22Rv1 (cell line): ENCODE measurements around the gene ANO2.

ENCODE experiments used
- H3K27ac ChIP-seq: fragments of 450-650 bp; 2 replicates; pipeline ENCODE4 v1.5.1; 2017
- ZFX ChIP-seq: fragments of 450-650 bp; IDR thresholded peaks from 2 replicates; pipeline ENCODE4 v1.6.1; 2017; ENCODE audit warnings: antibody characterized with exemption, borderline replicate concordance
- TF ChIP-seq, protein P1 (sequence below): fragments of 450-650 bp; IDR thresholded peaks from 2 replicates; pipeline ENCODE4 v1.5.1; 2017; ENCODE audit warnings: mild to moderate bottlenecking

Gene ANO2

DNA sequence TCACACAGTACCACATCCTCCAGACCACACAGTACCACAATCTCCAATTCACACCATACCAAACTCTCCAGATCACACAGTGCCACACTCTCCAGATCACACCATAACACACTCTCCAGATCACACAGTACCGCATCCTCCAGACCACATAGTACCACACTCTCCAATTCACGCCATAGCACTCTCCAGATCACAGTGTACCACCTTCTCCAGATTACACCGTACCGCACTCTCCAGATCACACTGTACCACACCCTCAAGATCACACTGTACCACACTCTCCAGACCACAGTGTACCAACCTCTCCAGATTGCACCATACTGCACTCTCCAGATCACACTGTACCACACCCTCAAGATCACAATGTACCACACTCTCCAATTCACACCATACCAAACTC is 328.2 kb downstream of the ANO2 start:
- TF ChIP-seq ZFX, result no peak
- TF ChIP-seq, protein P1, sequence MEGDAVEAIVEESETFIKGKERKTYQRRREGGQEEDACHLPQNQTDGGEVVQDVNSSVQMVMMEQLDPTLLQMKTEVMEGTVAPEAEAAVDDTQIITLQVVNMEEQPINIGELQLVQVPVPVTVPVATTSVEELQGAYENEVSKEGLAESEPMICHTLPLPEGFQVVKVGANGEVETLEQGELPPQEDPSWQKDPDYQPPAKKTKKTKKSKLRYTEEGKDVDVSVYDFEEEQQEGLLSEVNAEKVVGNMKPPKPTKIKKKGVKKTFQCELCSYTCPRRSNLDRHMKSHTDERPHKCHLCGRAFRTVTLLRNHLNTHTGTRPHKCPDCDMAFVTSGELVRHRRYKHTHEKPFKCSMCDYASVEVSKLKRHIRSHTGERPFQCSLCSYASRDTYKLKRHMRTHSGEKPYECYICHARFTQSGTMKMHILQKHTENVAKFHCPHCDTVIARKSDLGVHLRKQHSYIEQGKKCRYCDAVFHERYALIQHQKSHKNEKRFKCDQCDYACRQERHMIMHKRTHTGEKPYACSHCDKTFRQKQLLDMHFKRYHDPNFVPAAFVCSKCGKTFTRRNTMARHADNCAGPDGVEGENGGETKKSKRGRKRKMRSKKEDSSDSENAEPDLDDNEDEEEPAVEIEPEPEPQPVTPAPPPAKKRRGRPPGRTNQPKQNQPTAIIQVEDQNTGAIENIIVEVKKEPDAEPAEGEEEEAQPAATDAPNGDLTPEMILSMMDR, result no peak
- no peak overlapping the region for H3K27ac ChIP-seq

DNA sequence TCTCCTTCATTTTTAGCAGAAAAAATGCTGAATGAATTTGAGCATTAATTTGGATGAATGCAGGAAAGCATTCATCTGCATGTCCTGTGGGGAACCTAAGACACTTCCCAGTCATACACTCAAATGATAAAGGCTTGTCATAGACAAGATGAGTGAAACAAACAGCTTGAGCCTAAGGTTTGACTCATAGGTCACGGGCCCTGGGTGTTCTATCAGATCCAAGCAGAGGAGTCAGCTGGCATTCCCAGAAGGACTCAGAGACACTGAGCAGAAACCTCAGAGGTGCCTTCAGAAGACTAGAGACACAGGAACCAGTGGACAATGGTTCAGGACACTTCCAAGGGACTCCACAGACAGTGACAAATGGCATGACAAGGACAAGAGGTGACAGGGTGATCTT is 329.3 kb downstream of the ANO2 start:
- TF ChIP-seq, protein P1, result no peak
- TF ChIP-seq ZFX, result no peak
- no peak overlapping the region for H3K27ac ChIP-seq

DNA sequence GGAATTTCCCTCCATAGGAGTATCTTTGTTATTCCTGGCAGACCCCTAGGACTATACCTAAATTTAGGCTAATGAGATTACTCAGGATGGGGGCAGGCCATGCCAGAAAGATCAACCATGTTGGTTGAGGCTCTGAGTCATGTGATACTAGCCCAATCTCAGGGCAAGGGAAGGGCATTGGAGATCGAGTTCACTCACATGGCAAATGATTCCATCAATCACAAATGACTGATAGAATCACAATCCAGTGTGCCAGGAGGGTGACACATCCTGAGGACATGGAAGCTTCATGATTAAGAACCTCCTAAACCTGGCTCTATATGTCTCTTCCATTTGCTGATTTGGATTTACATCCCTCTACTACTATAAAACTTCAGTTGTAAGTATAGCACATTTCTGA is 330.8 kb downstream of the ANO2 start:
- H3K27ac ChIP-seq, result no peak overlapping the region
- TF ChIP-seq, protein P1, result no peak
- no peak for TF ChIP-seq ZFX

DNA sequence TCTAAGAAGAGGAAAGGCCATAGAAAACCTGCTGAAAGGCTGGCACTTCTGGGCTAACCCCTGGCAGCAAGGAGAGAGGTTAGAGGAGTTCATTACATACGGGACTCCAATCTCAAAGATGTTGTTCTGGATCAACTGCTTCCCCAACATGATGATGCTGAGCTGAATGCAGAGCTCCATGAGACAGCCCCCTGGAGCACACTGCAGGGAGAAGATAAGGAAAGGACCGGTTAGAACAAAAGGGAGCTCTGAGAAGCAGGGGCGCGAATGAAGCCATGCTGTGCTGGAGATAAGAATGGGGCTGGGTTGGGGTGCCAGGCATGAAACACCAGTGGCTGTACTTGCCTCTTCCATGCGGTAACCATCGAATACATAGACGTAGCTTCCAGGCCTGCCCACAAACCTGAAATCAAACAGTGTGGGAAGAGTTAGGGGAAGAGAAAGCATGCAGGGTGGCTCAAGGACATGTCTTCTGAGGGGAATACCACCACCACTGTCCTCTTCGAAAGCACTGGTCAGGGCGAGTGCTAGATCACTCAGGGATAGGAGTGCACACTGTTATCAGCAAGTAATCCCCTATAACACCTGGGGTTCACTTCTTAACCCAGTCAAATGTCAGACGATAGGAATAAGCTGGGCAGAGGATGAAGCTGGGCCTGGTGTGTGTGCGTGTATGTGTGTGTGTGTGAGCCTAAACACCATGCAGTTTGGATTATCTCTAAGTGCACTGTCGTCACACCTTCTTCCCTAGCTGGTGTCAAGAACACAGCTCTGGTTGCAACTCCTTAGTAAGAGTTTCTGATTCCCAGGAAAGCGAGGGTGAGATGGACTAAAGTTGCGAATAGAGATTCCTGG is 332.3 kb downstream of the ANO2 start:
- no peak overlapping the region for H3K27ac ChIP-seq
- TF ChIP-seq, protein P1, result no peak
- no peak for TF ChIP-seq ZFX

DNA sequence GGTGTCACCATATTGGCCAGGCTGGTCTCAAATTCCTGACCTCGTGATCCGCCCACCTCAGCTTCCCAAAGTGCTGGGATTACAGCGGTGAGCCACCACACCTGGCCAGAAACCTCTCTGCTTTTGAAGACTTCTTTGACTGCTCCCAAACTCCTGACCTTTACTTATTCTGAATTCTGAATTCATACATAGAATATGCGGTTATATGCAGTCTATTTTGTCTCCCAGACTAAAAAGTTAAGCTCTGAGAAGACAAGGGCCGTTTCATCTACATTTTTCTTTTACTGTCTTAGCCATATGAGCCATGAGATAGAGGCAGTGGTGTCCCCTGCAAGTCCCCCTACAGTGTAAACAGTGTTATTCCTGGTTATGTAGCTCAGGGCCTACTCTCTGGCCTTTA is 333.9 kb downstream of the ANO2 start:
- TF ChIP-seq, protein P1, result no peak
- TF ChIP-seq ZFX, result no peak
- H3K27ac ChIP-seq, result no peak overlapping the region

DNA sequence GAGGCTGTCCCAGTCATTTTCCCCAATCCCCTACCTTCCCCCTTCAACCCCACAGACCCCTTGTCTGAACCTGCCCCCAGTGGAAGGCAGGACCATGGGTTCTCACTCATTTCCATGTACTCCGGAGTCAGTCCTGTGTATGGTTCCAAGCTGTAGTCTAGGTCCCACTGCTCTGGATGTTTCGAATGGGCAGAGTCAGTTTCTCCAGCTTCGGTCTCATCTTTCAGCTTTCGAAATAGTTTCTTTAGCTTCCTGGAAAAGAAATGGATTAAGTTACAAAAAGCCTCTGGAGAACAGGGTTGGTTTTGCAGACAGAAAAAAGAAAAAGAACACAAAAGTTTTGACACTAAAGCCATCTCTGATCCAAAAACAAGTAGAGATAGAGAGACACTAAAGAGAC is 345.7 kb downstream of the ANO2 start:
- TF ChIP-seq, protein P1, result no peak
- no peak for TF ChIP-seq ZFX
- H3K27ac ChIP-seq, result no peak overlapping the region

DNA sequence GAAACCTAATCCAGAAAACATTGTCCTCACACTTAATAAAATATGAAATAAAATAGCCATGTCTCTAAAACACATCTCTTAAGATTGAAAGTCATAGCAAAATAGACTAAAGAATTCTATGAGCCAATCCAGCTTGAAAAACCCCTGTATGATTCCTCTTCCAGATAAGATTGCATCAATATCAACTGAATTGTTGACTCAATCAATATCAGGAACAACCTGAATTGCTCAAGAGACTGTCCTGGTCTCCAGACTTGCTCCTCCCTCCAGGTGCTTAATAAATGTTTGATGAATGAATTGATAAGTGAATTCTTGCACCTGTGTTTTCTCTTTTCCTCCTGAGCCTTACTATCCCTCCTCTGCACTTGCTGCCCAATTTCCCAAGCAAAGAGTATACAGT is 351.1 kb downstream of the ANO2 start:
- TF ChIP-seq ZFX, result no peak
- TF ChIP-seq, protein P1, result no peak

More for the DNA sequence above, 351.1 kb downstream of the ANO2 start:
- no peak overlapping the region for H3K27ac ChIP-seq
